Measurements from ENCODE around the gene MDM1.

The MDM1 gene

DNA sequence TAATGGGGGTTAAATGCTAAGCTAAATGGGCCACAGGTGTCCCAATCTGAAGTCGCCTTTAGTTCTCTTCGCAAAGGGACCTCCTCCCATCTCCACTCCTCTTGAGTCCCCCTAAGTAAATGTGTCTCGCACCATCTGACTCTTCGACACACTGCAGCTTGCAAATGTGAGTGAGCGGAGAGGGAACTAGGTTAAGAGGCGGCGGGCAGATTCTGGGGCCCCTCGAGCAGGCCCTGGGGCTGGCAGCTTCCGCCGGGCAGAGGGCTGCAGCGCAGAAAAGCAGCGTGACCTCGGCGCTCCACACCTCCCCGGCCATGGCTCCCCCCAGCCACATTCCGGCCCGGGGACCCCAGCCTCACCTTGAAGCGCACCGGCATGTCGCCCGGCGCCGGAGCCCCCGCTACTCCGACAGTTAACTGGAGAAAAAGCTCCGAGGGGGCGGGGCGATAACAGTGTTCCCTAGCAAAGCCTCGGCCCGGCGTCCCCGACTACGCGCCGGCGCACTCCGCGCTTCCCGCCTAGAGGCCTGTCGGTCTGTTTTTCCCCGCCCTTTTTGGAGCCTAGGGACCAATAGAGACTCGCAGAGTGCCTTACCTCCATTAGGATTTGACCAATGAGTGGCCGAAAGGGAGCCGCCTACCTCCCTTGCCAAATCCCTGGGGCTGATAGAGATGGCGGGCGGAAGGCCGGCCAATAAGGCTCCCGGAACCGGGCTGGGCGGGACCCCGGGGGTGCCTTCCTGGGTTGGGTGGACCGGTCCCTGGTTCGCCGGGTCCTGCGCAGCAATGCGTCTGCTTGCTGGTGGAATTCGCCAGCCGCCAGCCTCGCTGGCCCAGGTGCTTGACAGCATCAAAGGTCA, at the start of gene MDM1:
Gene MDM1, minus strand, starts transcription at position 494 of the 859 bp plus-strand sequence. Its CDS starts 117 bp downstream, at position 377.
- DNase-seq (ENCODE audit: low spot score), result peak; percentile 93
- FAIRE-seq, result no peak

- no peak for DNase-seq (ENCODE audit: low spot score)
- FAIRE-seq, result no peak
Observed at GRCh38 chr12:68381476-68382219, 49.5 kb upstream of the MDM1 start.

GRCh38 chr12:68378872-68379606, 46.9 kb upstream of the MDM1 start:
- no peak for DNase-seq (ENCODE audit: low spot score)
- no peak for FAIRE-seq

GRCh38 chr12:68377881-68378280, 45.7 kb upstream of the MDM1 start:
- FAIRE-seq, result no peak
- no peak for DNase-seq (ENCODE audit: low spot score)

DNA sequence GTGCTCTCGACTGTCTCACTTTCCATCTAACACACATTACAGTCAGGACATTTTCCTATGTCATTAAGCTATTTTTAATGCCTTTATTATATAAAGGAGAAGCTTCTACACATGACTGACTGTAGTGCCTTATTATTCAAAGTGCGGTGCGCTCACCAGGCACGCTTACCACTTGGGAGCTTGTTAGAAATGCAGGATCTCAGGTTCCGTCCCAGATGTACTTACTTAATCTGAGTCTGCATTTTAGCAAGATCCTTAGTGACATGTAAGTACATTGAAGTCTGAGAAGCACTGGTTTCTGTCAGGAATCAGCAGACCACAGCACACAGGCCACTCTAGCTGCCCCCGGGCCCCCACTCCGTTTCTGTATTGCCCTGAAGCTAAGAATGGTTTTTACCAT, 44.7 kb upstream of the MDM1 start:
- DNase-seq (ENCODE audit: low spot score) (no peak), FAIRE-seq (no peak)

GRCh38 chr12:68375756-68376695, 43.9 kb upstream of the MDM1 start:
- FAIRE-seq, result no peak
- DNase-seq (ENCODE audit: low spot score), result no peak

DNA sequence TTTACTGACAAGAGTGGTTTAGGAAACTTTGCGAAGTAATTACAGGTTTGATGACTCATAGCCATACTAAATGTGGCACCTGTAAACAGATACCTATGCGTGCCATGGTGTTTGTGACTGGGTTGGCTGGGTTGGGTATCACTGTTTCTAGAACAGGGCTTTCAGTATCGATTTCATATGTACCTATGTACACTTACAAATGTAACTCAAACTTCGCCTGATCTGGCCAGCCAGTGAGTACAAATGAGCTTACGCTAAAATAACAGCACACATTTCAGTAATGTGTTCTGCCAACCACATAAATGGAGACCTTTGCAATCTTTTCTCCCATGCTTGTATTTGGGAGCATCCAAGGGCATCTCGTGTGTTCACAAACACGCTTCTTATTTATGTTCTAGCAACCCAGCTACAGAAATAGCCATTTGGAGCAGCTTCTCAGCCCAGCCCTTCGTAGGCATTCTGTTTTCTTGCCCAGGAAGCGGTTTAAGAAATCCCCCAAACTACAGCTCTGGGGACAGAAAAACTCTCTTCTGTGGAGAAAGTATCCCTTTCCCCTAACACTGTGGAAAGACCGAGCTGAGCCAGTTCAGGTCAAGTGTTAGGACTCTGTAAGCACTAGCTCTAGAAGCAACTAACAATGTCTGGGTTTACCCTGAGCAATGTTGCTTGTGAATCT, 42.3 kb upstream of the MDM1 start:
- FAIRE-seq, result no peak
- no peak for DNase-seq (ENCODE audit: low spot score)

DNA sequence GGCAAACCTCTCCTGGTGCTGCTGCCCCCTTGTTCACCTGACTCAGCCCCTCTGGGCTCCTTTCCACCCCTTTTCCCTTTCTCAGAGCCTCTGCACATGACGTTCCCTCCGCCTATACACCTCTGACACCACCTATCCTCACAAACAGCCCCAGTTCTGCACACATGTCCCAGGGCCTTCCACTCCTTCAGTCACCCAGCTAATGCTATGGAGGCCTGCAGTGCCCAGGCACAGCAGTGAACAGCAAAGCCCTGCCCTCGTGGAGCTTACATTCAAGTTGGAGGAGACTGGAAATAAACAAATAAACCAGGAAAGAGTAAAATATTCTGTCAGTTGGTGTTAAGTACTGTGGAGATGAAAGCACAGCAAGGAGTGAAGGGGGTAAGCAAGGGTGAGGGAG, 38.5 kb upstream of the MDM1 start:
- FAIRE-seq (no peak), DNase-seq (ENCODE audit: low spot score) (no peak)

- no peak for FAIRE-seq
- no peak for DNase-seq (ENCODE audit: low spot score)
Observed at GRCh38 chr12:68370006-68370590, 37.9 kb upstream of the MDM1 start.

DNA sequence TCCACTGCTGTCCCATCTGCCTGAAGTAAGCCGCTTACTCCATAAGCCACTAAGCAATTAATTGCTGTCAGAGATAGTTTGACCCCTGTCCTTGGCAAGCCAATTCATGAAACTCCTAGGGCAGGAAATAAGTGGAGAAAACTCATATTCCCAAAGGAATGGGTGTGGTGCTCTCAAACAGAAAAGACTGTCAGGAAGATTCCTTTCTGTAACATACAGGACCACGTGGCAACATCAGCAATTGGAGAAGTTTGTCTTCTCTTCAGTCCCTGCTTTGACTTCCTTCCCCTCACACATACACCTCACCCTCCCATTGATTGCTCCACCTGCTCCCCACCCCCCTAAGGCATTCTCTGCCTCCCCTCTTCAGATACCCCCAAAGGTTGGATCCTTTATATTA, 36.2 kb upstream of the MDM1 start:
- no peak for DNase-seq (ENCODE audit: low spot score)
- FAIRE-seq, result no peak

DNA sequence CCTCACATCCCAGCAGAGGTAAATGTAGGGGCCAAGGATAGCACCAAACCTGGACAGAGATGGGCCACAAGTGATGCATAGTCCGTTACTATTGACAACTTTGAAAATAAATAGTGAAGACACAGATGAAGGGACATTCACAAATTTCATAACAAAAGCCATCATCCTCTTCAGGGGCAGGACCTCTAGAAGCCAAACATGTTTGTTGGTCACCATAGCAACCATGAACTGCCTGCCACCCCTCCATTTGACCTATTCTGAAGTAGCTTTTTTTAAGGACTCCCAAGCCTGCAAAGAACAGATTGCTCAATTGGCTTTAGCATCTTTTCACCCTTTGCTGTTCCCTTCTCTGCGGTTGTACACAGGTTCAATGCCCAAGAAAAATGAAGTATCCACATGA, 35.7 kb upstream of the MDM1 start:
- DNase-seq (ENCODE audit: low spot score), result no peak
- FAIRE-seq, result no peak

DNA sequence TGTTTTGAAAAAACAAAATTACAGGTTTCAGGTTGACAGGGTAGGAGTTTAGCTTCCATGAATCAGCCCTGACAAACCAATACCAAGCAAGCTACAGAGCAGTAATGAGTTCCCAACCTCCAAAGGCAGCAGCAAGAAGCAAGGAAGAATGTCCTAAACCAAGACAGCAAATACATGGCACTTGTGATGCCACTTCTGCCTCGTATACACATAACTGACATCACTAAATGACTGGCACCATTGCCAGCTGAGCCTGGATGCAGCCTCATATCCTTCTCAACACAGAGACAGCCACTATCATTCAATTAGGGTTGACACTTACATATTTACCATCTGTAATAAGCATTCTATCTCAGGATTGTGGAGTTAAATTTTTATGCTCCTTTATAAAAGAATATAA, 35.0 kb upstream of the MDM1 start:
- no peak for DNase-seq (ENCODE audit: low spot score)
- FAIRE-seq, result no peak

DNA sequence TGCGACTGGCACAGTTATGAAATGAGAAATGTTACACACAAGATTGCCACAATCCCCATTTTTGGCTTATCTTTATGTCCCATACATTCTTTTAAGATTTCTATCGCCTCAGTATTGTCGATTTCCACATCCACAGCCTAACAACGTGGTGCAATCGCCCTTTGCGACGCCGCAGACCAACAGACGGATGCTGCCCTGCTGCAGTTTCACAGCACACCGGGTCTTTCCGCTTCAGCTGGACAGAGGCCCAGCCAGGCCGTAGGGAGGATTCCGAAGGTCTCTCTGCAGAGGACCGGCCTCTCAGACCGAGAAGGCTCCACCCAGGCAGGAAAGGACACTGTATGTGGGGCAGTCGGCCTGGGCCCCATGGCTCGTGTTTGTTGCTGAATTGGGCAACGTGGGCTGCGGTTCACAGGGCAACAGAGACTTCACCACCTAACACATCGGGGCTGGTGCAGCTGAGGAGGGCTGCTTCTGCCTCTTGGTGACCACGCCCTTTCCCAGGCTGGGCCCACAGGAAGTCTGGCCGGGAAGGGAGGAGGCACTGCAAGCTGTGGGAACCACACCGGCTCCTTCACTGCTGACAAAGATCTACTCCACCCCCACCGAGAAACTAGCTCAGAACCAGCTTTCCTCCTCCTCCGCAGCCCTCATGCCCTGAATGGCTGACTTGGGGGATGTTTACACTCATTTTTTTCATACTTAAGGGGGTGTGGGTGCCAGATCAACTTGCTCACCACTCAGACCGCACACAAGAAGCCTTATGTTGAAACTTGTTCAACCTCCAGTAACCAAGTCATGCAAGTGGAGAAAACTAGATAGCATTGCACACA, 32.9 kb upstream of the MDM1 start:
- DNase-seq (ENCODE audit: low spot score) (peak; percentile 84), FAIRE-seq (no peak)

- no peak for DNase-seq (ENCODE audit: low spot score)
- FAIRE-seq, result no peak
Observed at GRCh38 chr12:68364328-68364727, 32.2 kb upstream of the MDM1 start.

DNA sequence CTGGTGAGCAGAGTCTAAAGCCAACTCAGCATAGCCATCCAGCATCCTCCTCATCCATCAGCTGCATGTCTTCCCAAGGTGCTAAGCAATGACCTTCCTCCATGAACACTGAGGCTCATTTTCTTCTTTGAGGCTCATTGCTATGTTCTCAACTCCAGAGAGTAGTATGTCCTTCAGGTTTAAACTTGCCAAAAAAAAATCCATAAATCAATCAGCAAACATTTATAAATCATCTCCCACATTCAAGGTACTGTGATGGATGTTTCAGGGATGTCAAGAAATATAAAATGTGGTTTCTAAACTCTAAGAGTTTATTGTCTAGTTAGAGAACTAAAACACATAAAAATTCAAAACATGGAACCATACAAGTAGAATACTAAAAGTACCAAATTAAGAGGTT, 29.8 kb upstream of the MDM1 start:
- no peak for DNase-seq (ENCODE audit: low spot score)
- FAIRE-seq, result no peak

DNA sequence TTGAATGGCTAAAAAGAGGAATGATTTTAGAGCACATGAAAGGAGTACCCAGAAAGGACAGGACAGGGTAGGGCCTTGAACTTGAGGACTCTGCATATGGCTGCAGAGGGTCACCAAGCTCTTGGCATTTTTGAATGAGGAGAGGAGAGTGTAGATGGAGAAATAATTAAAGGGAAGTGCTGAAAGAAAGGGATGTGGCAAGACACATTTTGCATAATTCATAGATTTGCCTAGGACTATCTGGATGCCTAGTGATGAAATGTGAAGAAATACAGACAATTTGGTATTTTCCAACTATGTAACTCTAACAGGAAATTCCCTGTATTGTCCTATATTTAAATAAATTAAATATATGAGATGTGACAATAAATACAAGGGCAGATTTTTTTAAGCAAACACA, 27.5 kb upstream of the MDM1 start:
- DNase-seq (ENCODE audit: low spot score), result no peak
- no peak for FAIRE-seq

- FAIRE-seq (no peak), DNase-seq (ENCODE audit: low spot score) (peak; percentile 31)
Observed at GRCh38 chr12:68358532-68359485, 26.6 kb upstream of the MDM1 start.

DNA sequence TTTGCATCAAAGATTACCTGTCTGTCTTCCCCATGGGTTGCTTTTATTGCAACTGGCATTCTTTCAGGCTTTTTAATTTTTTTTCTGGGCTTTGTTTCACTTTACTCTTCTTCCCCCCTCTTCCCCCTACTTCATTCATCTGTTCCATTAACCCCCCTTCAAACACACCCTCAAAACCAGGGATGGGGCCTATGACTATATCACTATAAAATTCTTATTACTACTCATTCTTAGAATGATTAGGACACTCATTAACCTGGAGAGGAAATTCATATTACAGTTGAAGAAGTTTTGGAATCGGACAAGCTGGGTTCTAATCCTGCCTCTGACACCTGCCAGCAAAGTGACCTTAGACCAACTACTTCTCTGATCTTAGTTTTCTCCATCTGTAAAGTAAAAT, 24.8 kb upstream of the MDM1 start:
- DNase-seq (ENCODE audit: low spot score) (no peak), FAIRE-seq (no peak)
